GM21515 (cell line): ENCODE measurements around the gene IPO11.
A peak's percentile ranks its signal among the peaks of the same experiment; 100 is the strongest.
"Not testable (repeated sequence)": the region's sequence is repeated elsewhere in the genome, so short reads cannot be mapped to it uniquely, and the experiment has no call there.

ENCODE experiments used
- ATAC-seq: cut with Tn5 transposase; IDR thresholded peaks from one replicate; pipeline ENCODE4 v1.9.1; 2021; ENCODE audit not compliant: unreplicated experiment

IPO11 gene

GRCh38 chr5:62565740-62566139, 153.2 kb downstream of the IPO11 start:
- ATAC-seq = not testable (repeated sequence)

- no peak for ATAC-seq
These were observed 155.6 kb downstream of the IPO11 start for GRCh38 chr5:62568143-62568542.

GRCh38 chr5:62568800-62569432, 156.4 kb downstream of the IPO11 start:
- no peak for ATAC-seq

- ATAC-seq = no peak
These were observed 156.9 kb downstream of the IPO11 start for GRCh38 chr5:62569470-62569869.

- no peak for ATAC-seq
These were observed 160.5 kb downstream of the IPO11 start for GRCh38 chr5:62572918-62573514.

GRCh38 chr5:62574599-62574998, 162.0 kb downstream of the IPO11 start:
- ATAC-seq = no peak

- ATAC-seq = no peak
These were observed 162.5 kb downstream of the IPO11 start for GRCh38 chr5:62575066-62575465.

GRCh38 chr5:62575489-62575888, 162.9 kb downstream of the IPO11 start:
- ATAC-seq = no peak

GRCh38 chr5:62576570-62577170, 164.1 kb downstream of the IPO11 start:
- ATAC-seq = no peak

GRCh38 chr5:62577488-62577887, 164.9 kb downstream of the IPO11 start:
- ATAC-seq = no peak

- ATAC-seq = peak; percentile 84
These were observed 166.0 kb downstream of the IPO11 start, which contains the start of gene LRRC70 for GRCh38 chr5:62578540-62578939. Gene LRRC70 (plus strand): TSS chr5:62578819. CDS start chr5:62579439, 620 bp downstream.

GRCh38 chr5:62579761-62580160, 167.2 kb downstream of the IPO11 start:
- ATAC-seq = no peak

- ATAC-seq = no peak
These were observed 169.5 kb downstream of the IPO11 start for GRCh38 chr5:62581836-62582597.

GRCh38 chr5:62584391-62584790, 171.8 kb downstream of the IPO11 start:
- ATAC-seq = no peak

GRCh38 chr5:62585306-62585705, 172.7 kb downstream of the IPO11 start:
- no peak for ATAC-seq

- ATAC-seq = no peak
These were observed 173.2 kb downstream of the IPO11 start for GRCh38 chr5:62585751-62586150.

GRCh38 chr5:62587737-62588136, 175.2 kb downstream of the IPO11 start:
- ATAC-seq = no peak

GRCh38 chr5:62588668-62589067, 176.1 kb downstream of the IPO11 start:
- no peak for ATAC-seq

- no peak for ATAC-seq
These were observed 176.9 kb downstream of the IPO11 start for GRCh38 chr5:62589504-62589903.

- ATAC-seq = no peak
These were observed 177.8 kb downstream of the IPO11 start for GRCh38 chr5:62590387-62590786.

- ATAC-seq = no peak
These were observed 180.0 kb downstream of the IPO11 start for GRCh38 chr5:62592558-62592957.

GRCh38 chr5:62593331-62593730, 180.8 kb downstream of the IPO11 start:
- ATAC-seq = no peak
